IPS-20b (cell line): Measurements from ENCODE around the gene HLA-DMA.

ENCODE experiments used
- H3K27ac ChIP-seq: one replicate; pipeline ENCODE4 v1.5.1; 2013; ENCODE audit warnings: low read length
- H3K27me3 ChIP-seq: 2 replicates; pipeline ENCODE4 v1.6.1; 2013; ENCODE audit warnings: mild to moderate bottlenecking, low read length, inconsistent platforms; ENCODE audit not compliant: insufficient read depth
- H3K36me3 ChIP-seq: 2 replicates; pipeline ENCODE4 v1.6.1; 2013; ENCODE audit warnings: low read depth, mild to moderate bottlenecking, inconsistent platforms, low read length, moderate library complexity; ENCODE audit not compliant: insufficient read depth
- H3K4me1 ChIP-seq: 2 replicates; pipeline ENCODE4 v1.6.1; 2013; ENCODE audit warnings: mild to moderate bottlenecking, control low read depth, inconsistent platforms, low read length, moderate library complexity; ENCODE audit not compliant: insufficient read depth
- H3K4me3 ChIP-seq: 2 replicates; pipeline ENCODE4 v1.5.1; 2013; ENCODE audit warnings: mild to moderate bottlenecking, low read length, inconsistent platforms
- H3K9ac ChIP-seq: 2 replicates; pipeline ENCODE4 v1.6.1; 2013; ENCODE audit warnings: low read depth, mild to moderate bottlenecking, inconsistent platforms, low read length, moderate library complexity
- H3K9me3 ChIP-seq: 2 replicates; pipeline ENCODE4 v1.6.1; 2013; ENCODE audit warnings: mild to moderate bottlenecking, low read depth, low read length, inconsistent platforms; ENCODE audit not compliant: insufficient read depth

The HLA-DMA gene

DNA sequence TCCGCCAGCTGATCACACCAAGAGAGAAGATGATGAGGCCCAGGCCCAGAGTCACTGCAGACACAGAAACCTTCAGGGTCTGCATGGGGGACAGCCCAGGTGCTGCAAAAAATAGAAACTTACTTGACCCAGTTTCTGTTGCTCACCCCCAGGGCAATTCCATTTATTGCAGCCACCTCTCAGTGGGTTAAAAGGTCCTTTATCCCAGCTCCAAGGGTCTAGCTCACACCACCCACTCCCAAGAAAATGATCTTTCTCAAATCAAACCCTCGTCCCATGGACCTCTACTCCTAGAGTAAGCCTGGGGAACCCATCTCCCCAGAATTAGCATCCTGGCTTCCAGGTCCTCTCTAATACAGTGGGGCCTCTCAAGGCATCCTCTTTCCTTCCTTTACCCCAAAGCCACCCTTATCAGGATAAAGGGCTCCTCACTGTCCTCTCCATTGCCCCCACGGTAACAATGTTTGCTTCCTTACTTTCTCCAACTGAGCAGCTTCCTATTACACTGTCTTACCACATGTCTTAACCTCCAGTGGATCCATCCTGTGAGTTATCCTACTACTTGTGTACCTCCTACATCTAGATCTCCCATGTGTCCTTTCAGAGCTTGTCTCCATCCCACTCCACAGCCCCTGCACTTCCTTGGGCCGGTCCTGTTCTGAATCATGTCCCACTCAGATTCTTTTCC, 17.2 kb downstream of the HLA-DMA start:
- 0 out of 2 replicates have a peak, but pooled peaks cover 3% of the 10 kb centered on the region for H3K4me1 ChIP-seq
- peaks cover 21% of the 10 kb centered on the region; the same call in 1 of the 2 replicates for H3K27me3 ChIP-seq
- no peak overlapping the region for H3K4me3 ChIP-seq
- no peak overlapping the region for H3K9ac ChIP-seq
- H3K27ac ChIP-seq, result no peak overlapping the region
- no peaks in the 10 kb centered on the region for H3K36me3 ChIP-seq
- no peaks in the 10 kb centered on the region for H3K9me3 ChIP-seq

DNA sequence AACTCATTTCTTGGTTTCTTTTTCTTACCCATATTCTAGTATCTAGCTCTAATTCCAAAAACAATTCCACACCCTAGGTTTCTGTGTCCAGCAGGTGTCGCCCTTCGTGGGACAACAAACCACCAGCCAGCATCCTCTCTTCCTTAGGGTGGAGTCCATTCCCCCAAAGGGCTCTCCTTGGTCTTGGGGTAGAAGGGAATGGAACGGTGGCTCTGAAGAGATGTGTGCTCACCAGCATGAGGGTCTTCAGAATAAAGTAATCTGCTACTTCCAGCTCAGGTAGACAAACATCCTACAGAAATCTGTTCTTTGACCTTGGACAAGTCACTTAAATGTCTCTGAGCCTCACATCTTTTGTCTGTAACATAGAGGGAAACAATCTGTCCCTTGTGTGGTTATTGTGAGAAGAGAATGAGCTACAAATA, 19.2 kb downstream of the HLA-DMA start:
- H3K36me3 ChIP-seq, result no peaks in the 10 kb centered on the region
- no peak overlapping the region for H3K9ac ChIP-seq
- no peak overlapping the region for H3K4me3 ChIP-seq
- no peaks in the 10 kb centered on the region for H3K9me3 ChIP-seq
- no peak overlapping the region for H3K27ac ChIP-seq
- no peaks in the 10 kb centered on the region for H3K4me1 ChIP-seq
- peaks cover 28% of the 10 kb centered on the region; the same call in 1 of the 2 replicates for H3K27me3 ChIP-seq

DNA sequence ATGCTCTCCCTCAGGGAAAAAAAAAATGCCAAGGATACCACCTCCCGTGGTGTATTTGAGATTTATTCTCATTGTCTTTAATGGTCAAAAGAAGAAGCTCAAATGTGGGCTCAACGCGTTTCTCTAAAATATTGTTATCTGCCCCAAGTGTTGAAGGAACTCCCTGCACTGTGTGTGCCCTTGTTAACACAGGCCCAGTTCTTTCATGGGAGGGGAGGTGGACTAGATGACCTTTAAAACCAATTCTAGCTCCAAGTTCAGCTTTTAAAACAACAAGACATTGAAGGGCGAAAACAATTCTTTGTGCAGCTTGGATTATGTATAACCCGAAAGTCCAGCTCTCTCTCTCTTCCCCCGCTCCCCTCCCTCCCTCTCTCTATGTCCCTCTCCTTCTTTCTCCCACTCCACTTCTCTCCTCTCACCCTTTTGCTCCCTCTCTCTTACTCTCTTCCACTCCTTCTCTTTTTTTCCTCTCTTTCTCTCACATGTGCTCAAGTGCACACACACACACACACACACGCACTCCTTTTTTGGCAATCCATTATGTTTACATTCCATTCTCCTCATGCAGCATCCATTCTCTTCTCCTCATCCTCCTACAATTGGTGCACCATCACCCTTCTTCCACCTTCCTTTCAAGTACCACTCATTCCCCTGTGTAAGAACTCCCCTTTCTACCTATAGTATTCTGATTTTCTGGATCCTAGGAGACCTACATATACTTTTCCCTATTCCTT, 20.6 kb downstream of the HLA-DMA start:
- Histone ChIP-seq H3K9me3 (no peaks in the 10 kb centered on the region), H3K4me1 (no peaks in the 10 kb centered on the region), H3K27me3 (peaks cover 28% of the 10 kb centered on the region; the same call in 1 of the 2 replicates), H3K36me3 (no peaks in the 10 kb centered on the region), H3K27ac (no peak overlapping the region), H3K4me3 (no peak overlapping the region), H3K9ac (no peak overlapping the region)

DNA sequence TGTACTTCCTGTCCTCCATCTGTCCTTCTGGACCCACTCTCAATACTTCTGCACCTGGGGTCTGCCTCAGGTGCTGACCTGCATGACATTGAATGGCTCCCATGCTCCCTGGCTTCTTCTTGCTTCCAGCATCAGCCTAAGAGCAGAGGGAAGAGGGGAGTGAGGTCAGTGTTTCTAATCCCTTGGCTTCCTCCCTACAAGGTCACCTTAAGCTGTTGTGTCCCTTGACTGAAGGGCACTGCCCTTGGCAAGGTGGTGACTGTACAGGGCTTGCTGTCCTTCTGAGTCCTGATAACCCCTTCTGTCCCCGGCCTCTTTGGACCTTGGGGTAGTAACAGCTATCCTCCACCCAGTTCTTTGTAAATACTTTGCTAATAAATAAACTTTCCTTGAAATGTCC, 21.7 kb downstream of the HLA-DMA start:
- Histone ChIP-seq H3K27ac (no peak overlapping the region), H3K4me3 (no peak overlapping the region), H3K9ac (no peak overlapping the region), H3K9me3 (no peaks in the 10 kb centered on the region), H3K4me1 (no peaks in the 10 kb centered on the region), H3K27me3 (peaks cover 20% of the 10 kb centered on the region; the same call in 1 of the 2 replicates), H3K36me3 (no peaks in the 10 kb centered on the region)

DNA sequence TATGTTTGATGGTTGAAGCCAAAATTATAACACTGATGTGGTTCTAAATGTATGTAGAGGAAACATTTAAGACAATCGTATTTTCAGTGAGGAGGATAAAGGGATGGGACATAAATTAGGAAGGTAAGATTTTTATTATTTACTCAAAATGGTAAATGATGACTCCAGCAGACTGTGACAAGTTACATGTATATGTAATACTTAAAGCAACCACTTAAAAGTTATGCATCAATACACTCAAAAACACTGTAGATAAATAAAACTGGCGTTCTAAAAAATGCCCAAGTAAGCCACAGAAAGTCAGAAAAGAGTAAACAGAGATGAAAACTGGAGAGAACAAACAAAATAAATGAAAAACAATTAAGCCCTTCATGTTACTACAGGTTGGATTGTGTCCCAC, 30.8 kb downstream of the HLA-DMA start:
- H3K27me3 ChIP-seq, result no peaks in the 10 kb centered on the region
- H3K4me3 ChIP-seq, result no peak overlapping the region
- no peaks in the 10 kb centered on the region for H3K9me3 ChIP-seq
- no peaks in the 10 kb centered on the region for H3K4me1 ChIP-seq
- no peak overlapping the region for H3K27ac ChIP-seq
- no peaks in the 10 kb centered on the region for H3K36me3 ChIP-seq
- no peak overlapping the region for H3K9ac ChIP-seq

DNA sequence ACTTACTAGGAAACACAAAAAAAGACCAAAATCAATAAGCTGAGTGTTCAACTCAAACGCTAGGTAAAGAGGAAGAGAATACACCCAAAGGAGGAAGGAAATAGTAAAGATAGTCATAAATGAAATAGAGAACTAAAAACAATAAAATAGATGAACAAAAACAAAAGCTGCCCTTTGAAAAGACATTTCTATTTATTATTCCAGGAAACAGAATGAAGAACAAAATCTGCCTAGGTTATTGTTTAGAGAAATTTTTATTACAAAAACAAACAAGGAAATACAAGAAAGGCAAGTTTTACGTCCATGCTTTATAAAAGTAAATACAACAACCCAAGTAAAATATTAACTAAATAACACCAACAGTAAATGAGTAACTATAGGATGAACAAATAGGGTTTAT, 32.2 kb downstream of the HLA-DMA start:
- Histone ChIP-seq H3K4me3 (no peak overlapping the region), H3K27ac (no peak overlapping the region), H3K9me3 (no peaks in the 10 kb centered on the region), H3K36me3 (no peaks in the 10 kb centered on the region), H3K27me3 (no peaks in the 10 kb centered on the region), H3K4me1 (no peaks in the 10 kb centered on the region), H3K9ac (no peak overlapping the region)

DNA sequence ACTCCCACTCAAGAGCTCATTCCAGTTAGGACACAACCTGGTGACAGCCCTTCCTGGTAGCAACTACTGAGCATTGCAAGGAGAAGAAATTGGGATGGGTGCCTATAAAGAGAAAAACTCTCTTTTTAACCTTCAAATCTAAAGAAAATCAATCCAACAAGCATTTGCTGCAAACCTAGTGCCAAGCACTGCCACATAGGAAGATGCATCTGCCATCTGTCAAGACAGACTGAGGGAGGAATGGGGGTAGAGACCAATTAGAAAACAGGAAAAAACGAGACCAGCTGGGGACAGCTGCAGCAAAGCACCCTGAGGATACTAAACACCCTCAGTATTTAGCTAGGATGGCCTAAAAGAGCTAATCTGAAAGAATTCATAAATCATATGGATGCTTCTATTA, 39.9 kb downstream of the HLA-DMA start:
- Histone ChIP-seq H3K27ac (no peak overlapping the region), H3K4me3 (no peak overlapping the region), H3K9ac (no peak overlapping the region), H3K36me3 (no peaks in the 10 kb centered on the region), H3K27me3 (peaks cover 16% of the 10 kb centered on the region; the same call in 1 of the 2 replicates), H3K9me3 (no peaks in the 10 kb centered on the region), H3K4me1 (no peaks in the 10 kb centered on the region)

DNA sequence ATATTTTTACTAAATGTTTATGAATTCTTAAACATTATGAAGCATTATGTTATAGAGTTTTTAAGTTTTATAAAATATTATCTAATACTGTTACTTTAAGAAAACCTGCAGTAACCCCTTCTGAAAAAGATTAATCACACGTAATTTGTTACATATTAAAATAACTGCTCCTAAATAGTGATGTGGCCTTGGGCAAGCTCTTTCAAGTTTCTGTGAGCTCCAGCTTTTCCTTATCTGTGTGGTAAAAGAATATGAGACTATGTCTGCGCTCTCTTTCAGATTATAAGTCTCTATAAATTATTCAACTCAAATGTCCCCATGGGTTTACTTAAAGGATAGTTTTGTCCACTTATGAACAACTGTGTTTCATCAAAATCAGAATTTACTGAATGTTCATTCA, 44.0 kb downstream of the HLA-DMA start:
- no peaks in the 10 kb centered on the region for H3K9me3 ChIP-seq
- no peak overlapping the region for H3K27ac ChIP-seq
- H3K4me3 ChIP-seq, result no peak overlapping the region
- H3K4me1 ChIP-seq, result no peaks in the 10 kb centered on the region
- H3K27me3 ChIP-seq, result peaks cover 15% of the 10 kb centered on the region; the same call in 1 of the 2 replicates
- no peak overlapping the region for H3K9ac ChIP-seq
- H3K36me3 ChIP-seq, result no peaks in the 10 kb centered on the region

DNA sequence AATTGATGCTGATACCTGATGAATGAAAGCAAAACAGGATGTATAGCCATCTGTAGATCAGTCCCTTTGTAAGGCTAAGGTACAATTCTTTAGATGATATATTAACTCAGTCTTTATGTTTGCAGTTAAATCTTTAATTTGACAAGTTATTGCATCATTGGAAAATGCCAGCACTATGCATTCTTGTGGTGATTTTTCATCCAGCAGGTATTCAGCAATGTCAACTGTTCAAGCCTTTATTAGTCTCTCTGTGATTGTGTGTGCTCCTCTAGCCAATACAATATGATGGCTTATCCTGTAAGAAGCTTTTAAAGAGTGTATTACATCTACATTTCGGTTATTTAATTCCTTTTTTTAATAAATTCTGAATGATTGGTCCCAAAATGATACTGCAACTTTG, 46.4 kb downstream of the HLA-DMA start:
- Histone ChIP-seq H3K4me1 (no peaks in the 10 kb centered on the region), H3K27ac (no peak overlapping the region), H3K4me3 (no peak overlapping the region), H3K9ac (no peak overlapping the region), H3K27me3 (0 out of 2 replicates have a peak, but pooled peaks cover under 1% of the 10 kb centered on the region), H3K36me3 (0 out of 2 replicates have a peak, but pooled peaks cover under 1% of the 10 kb centered on the region), H3K9me3 (no peaks in the 10 kb centered on the region)

DNA sequence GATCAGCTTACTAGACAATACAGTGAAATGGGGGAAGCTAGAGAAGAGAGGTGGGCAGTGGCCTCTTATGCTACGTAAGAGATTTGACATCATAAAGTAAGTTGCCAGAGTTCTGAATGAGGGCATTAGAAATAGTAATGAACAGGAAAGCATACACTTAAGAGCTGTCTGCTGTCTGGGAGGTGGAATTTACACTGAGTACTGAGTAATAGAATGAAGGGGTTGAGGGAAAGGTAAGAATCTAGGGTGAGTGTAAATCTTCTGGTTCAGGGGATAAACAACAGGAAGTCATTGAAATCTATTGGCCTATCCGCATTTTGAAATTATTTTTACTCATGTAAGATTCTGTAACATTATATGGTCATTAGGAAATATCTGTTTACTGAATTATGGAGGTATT, 47.8 kb downstream of the HLA-DMA start:
- no peak overlapping the region for H3K9ac ChIP-seq
- H3K4me1 ChIP-seq, result no peaks in the 10 kb centered on the region
- H3K9me3 ChIP-seq, result no peaks in the 10 kb centered on the region
- H3K27ac ChIP-seq, result no peak overlapping the region
- peaks cover 7% of the 10 kb centered on the region; the same call in 1 of the 2 replicates for H3K36me3 ChIP-seq
- no peaks in the 10 kb centered on the region for H3K27me3 ChIP-seq
- H3K4me3 ChIP-seq, result no peak overlapping the region

DNA sequence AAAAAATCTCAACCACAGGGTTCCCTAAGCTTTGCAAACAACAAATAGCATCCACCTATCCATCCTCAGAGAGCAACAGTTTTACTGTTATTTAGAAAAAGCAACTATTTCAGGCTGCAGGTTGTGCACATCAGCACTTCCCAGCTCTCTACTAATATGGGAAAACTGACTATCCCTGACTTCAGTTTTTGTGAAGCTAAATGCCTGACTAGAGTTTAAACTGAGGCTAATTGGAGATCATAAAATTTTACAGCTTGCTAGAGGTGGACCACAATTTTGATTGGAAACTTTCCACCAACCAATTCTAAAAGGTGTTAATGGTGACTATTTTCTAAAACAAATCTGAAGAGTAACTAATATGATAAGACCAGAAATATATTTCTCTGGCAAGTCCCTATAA, 48.9 kb downstream of the HLA-DMA start:
- no peak overlapping the region for H3K9ac ChIP-seq

More for the DNA sequence above, 48.9 kb downstream of the HLA-DMA start:
- H3K4me3 ChIP-seq, result no peak overlapping the region
- no peaks in the 10 kb centered on the region for H3K9me3 ChIP-seq
- H3K36me3 ChIP-seq, result peaks cover 7% of the 10 kb centered on the region; the same call in 1 of the 2 replicates
- H3K27me3 ChIP-seq, result no peaks in the 10 kb centered on the region
- no peaks in the 10 kb centered on the region for H3K4me1 ChIP-seq
- no peak overlapping the region for H3K27ac ChIP-seq
